GM19193 (cell line): ENCODE data around the gene ABCC1.

Experiments
- POLR2A ChIP-seq: IDR thresholded peaks from 4 replicates; pipeline ENCODE4 v1.6.1; 2011; ENCODE audit not compliant: insufficient read depth, insufficient read length; ENCODE audit errors: extremely low read depth

The ABCC1 gene

GRCh38 chr16:16124974-16125373, 175.6 kb downstream of the ABCC1 start:
- no peak for TF ChIP-seq POLR2A

- no peak for TF ChIP-seq POLR2A
These were observed 177.5 kb downstream of the ABCC1 start for GRCh38 chr16:16126896-16127295.

- no peak for TF ChIP-seq POLR2A
These were observed 178.2 kb downstream of the ABCC1 start for GRCh38 chr16:16127469-16128116.

GRCh38 chr16:16131204-16131603, 181.8 kb downstream of the ABCC1 start:
- TF ChIP-seq POLR2A, result no peak

- no peak for TF ChIP-seq POLR2A
These were observed 182.2 kb downstream of the ABCC1 start for GRCh38 chr16:16131659-16132058.

GRCh38 chr16:16133943-16134604, 184.7 kb downstream of the ABCC1 start:
- TF ChIP-seq POLR2A, result no peak

- no peak for TF ChIP-seq POLR2A
These were observed 187.2 kb downstream of the ABCC1 start for GRCh38 chr16:16136588-16136987.

GRCh38 chr16:16137110-16137509, 187.7 kb downstream of the ABCC1 start:
- TF ChIP-seq POLR2A, result no peak

GRCh38 chr16:16138034-16138635, 188.7 kb downstream of the ABCC1 start:
- TF ChIP-seq POLR2A, result no peak

- no peak for TF ChIP-seq POLR2A
These were observed 189.6 kb downstream of the ABCC1 start for GRCh38 chr16:16139061-16139460.

GRCh38 chr16:16139806-16140205, 190.4 kb downstream of the ABCC1 start:
- TF ChIP-seq POLR2A, result no peak

- no peak for TF ChIP-seq POLR2A
These were observed 191.1 kb downstream of the ABCC1 start for GRCh38 chr16:16140537-16140936.

GRCh38 chr16:16141141-16141540, 191.7 kb downstream of the ABCC1 start:
- no peak for TF ChIP-seq POLR2A

- no peak for TF ChIP-seq POLR2A
These were observed 192.5 kb downstream of the ABCC1 start for GRCh38 chr16:16141784-16142396.

GRCh38 chr16:16143038-16143763, 193.8 kb downstream of the ABCC1 start:
- no peak for TF ChIP-seq POLR2A
